Measurements from ENCODE around the gene HSD3B7.

The HSD3B7 gene

DNA sequence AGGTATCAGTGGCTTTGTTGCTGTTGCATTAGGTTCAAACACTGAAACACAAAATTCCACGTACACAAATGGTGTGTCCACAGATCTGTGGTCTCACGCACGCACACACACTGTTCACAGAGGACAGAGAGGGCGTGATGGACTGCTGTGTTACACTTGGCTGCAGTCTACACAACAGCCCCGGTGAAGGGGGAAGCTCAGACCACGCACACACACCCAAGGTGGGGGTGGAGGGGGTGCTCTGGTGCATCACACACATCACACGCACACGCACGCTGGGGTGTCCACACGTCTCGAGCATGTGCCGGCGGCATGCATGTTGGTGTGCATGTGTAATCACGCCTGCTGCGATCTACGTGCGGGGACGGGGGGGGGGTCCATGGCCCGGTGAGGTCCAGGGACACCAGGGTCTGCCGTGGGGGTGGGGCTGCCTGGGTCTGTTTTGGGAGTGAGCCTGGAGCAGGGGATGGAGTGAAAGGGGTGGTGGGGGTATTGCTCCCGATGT, 7.3 kb downstream of the HSD3B7 start (continued):
- TF ChIP-seq HIC1 (tag by site-specific recombination; IDR thresholded peaks at IDR 0.05) (no peak), PRDM2 (tag by site-specific recombination; IDR thresholded peaks at IDR 0.05; ENCODE audit: borderline replicate concordance) (no peak), ZNF341 (tag by site-specific recombination; IDR thresholded peaks at IDR 0.05; ENCODE audit: low read depth) (no peak), ZNF169 (tag by site-specific recombination; IDR thresholded peaks at IDR 0.05) (no peak), PRDM10 (tag by site-specific recombination; IDR thresholded peaks at IDR 0.05) (no peak), ZBTB49 (tag by site-specific recombination; IDR thresholded peaks at IDR 0.05; ENCODE audit: low read depth) (no peak), ZBTB7A (tag by site-specific recombination; IDR thresholded peaks at IDR 0.05; ENCODE audit: low read depth) (no peak)

GRCh38 chr16:30992931-30993816, 8.2 kb downstream of the HSD3B7 start:
- no peaks in the 10 kb centered on the region for H3K9me3 ChIP-seq (ENCODE audit: control insufficient read depth, insufficient read depth, low read depth, low read length)
- no peak overlapping the region for H3K4me3 ChIP-seq (ENCODE audit: low read depth, low read length)
- POLR2A ChIA-PET: interaction anchor here (1.4 kb wide), 1 partner anchor 10 kb away, joined by 3 read pairs; no protein-coding TSS in a partner anchor
- no peak overlapping the region for H3K27ac ChIP-seq (ENCODE audit: extremely low read depth, low read depth, low read length)
- CTCF ChIA-PET: interaction anchor here (1.1 to 3.0 kb wide), 3 partner anchors 8 to 149 kb away, joined by 4 to 23 read pairs (median 7); partner anchors contain the start of gene HSD3B7
- TF ChIP-seq SP2 (tag by site-specific recombination; IDR thresholded peaks at IDR 0.05): 0 out of 2 replicates have a peak, but pooled peaks have one; percentile 13
- TF ChIP-seq ZBTB17 (tag by site-specific recombination; IDR thresholded peaks at IDR 0.05): peak; percentile 18; the same call in 1 of the 2 replicates
- TF ChIP-seq, protein P1, sequence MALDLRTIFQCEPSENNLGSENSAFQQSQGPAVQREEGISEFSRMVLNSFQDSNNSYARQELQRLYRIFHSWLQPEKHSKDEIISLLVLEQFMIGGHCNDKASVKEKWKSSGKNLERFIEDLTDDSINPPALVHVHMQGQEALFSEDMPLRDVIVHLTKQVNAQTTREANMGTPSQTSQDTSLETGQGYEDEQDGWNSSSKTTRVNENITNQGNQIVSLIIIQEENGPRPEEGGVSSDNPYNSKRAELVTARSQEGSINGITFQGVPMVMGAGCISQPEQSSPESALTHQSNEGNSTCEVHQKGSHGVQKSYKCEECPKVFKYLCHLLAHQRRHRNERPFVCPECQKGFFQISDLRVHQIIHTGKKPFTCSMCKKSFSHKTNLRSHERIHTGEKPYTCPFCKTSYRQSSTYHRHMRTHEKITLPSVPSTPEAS (tag by site-specific recombination; IDR thresholded peaks at IDR 0.05): no peak
- H3K36me3 ChIP-seq (ENCODE audit: control insufficient read depth in 2 of 2, insufficient read depth in 1 of 2, low read length in 2 of 2): no peaks in the 10 kb centered on the region
- peaks cover 5% of the 10 kb centered on the region; the same call in 1 of the 2 replicates for H3K4me1 ChIP-seq (ENCODE audit: control insufficient read depth, insufficient read depth, low read length)
